Liver (tissue), 9 donors: ENCODE data around the gene FCGR2B. TPM values are rescaled to one million over a fixed set of nuclear protein-coding genes. Genes with fewer than 3 reads are reported as not detected.
"Not testable (repeated sequence)": the region's sequence is repeated elsewhere in the genome, so short reads cannot be mapped to it uniquely, and the experiment has no call there.

Source experiments
- DNase-seq: peaks from one replicate; pipeline ENCODE4 v3.0.0-alpha.2; 2017; ENCODE audit warnings: low spot score
- H3K27ac ChIP-seq, 2 donors: one replicate each; pipeline ENCODE4 v1.7.0; 2013; ENCODE audit warnings: inconsistent platforms in 2 of 2, low read length in 2 of 2, control low read depth in 1 of 2, low read depth in 1 of 2, mild to moderate bottlenecking in 1 of 2
- H3K27me3 ChIP-seq, 4 donors: one replicate each; pipeline versions ENCODE4 v1.6.1 to v1.7.0; 2013; ENCODE audit warnings: low read length in 3 of 4, inconsistent platforms in 1 of 4, mild to moderate bottlenecking in 1 of 4, moderate library complexity in 1 of 4; ENCODE audit not compliant: control insufficient read depth in 4 of 4, insufficient read depth in 4 of 4
- H3K36me3 ChIP-seq, 4 donors: one replicate each; pipeline versions ENCODE4 v1.6.1 to v1.7.0; 2013; ENCODE audit warnings: low read length in 3 of 4, mild to moderate bottlenecking in 3 of 4, low read depth in 1 of 4, moderate library complexity in 1 of 4; ENCODE audit not compliant: control insufficient read depth in 4 of 4, insufficient read depth in 3 of 4
- H3K4me1 ChIP-seq, 4 donors: one replicate each; pipeline versions ENCODE4 v1.6.1 to v1.7.0; 2013; ENCODE audit warnings: low read length in 3 of 4, mild to moderate bottlenecking in 3 of 4, moderate library complexity in 1 of 4; ENCODE audit not compliant: control insufficient read depth in 4 of 4, insufficient read depth in 4 of 4
- H3K4me3 ChIP-seq, 3 donors: one replicate each; pipeline versions ENCODE4 v1.6.1 to v1.7.0; 2013; ENCODE audit warnings: low read length in 3 of 3, control low read depth in 1 of 3, low read depth in 1 of 3, mild to moderate bottlenecking in 1 of 3
- H3K9ac ChIP-seq, 2 donors: one replicate each; pipeline ENCODE4 v1.7.0; 2013; ENCODE audit warnings: low read length in 2 of 2, mild to moderate bottlenecking in 2 of 2, moderate library complexity in 2 of 2, control low read depth in 1 of 2, low read depth in 1 of 2
- H3K9me3 ChIP-seq, 4 donors: one replicate each; pipeline versions ENCODE4 v1.6.1 to v1.7.0; 2013; ENCODE audit warnings: low read length in 3 of 4; ENCODE audit not compliant: control insufficient read depth in 4 of 4
- WGBS: extraction: QIAGEN DNeasy Blood & Tissue Kit; methylation state at CpG from one replicate; pipeline ENCODE4 v1.1.7; 2013; 5-methylcytosine and 5-hydroxymethylcytosine counted together
- polyA plus RNA-seq, 2 donors: library from polyadenylated mRNA; stranded (reverse) in 1 of 2; unstranded in 1 of 2; fragments of 200-250 nt in 1 of 2; fragments of >200 nt in 1 of 2; fragmentation: Nextera tagmentation in 1 of 2; extraction: Ambion mirVana in 1 of 2; gene quantifications; one replicate each; pipeline versions ENCODE4 v1.2.1 to v1.2.3, GENCODE V29; 2013 to 2015
- total RNA-seq, 2 donors: library from RNA; depleted of rRNA; stranded (reverse); fragments of >200 nt; gene quantifications; one replicate each; pipeline ENCODE4 v1.2.3, GENCODE V29; 2014
- donor health status: healthy.
- donor health status: healthy.
- donor health status: healthy.
- donor health status: healthy.
- donor health status: healthy.

The FCGR2B gene
- total RNA-seq (10 to 100 TPM in 1 of 2 donors, 1 to 10 TPM in 1; 7.9 to 31.6 TPM), polyA plus RNA-seq (10 to 100 TPM; 18.5 to 39.5 TPM)

- not testable (repeated sequence) for H3K27ac ChIP-seq, H3K9me3 ChIP-seq, H3K4me1 ChIP-seq, DNase-seq, H3K27me3 ChIP-seq, H3K36me3 ChIP-seq, H3K4me3 ChIP-seq, H3K9ac ChIP-seq
- no CpG with 5 or more reads among the region's 4 CpGs for WGBS
Measured at GRCh38 chr1:161662684-161663339, at the start of gene FCGR2B. Gene FCGR2B, plus strand, starts transcription at chr1:161663143. Its CDS starts 99 bp downstream, at chr1:161663242.

DNA sequence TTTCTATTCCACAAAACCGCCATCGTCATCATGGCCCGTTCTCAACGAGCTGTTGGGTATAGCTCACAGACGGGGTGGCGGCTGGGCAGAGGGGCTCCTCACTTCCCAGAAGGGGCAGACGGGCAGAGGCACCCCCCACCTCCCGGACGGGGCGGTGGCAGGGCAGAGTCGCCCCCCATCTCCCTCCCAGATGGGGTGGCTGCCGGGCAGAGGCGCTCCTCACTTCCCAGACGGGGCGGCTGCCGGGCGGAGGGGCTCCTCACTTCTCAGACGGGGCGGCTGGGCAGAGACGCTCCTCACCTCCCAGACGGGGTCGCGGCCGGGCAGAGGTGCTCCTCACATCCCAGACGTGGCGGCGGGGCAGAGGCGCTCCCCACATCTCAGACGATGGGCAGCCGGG, 46.5 kb upstream of the FCGR2B start:
- not testable (repeated sequence) for H3K27me3 ChIP-seq, DNase-seq, H3K4me3 ChIP-seq, H3K36me3 ChIP-seq, H3K9me3 ChIP-seq, H3K27ac ChIP-seq, H3K4me1 ChIP-seq, H3K9ac ChIP-seq
- WGBS = 93% methylated on average over 29 of the region's 30 CpGs

GRCh38 chr1:161618517-161618916, 44.4 kb upstream of the FCGR2B start:
- DNase-seq, H3K4me1 ChIP-seq, H3K9me3 ChIP-seq, H3K36me3 ChIP-seq, H3K27ac ChIP-seq, H3K27me3 ChIP-seq, H3K9ac ChIP-seq, H3K4me3 ChIP-seq: not testable (repeated sequence)
- WGBS = 85% methylated on average over 4 of the region's 4 CpGs

DNA sequence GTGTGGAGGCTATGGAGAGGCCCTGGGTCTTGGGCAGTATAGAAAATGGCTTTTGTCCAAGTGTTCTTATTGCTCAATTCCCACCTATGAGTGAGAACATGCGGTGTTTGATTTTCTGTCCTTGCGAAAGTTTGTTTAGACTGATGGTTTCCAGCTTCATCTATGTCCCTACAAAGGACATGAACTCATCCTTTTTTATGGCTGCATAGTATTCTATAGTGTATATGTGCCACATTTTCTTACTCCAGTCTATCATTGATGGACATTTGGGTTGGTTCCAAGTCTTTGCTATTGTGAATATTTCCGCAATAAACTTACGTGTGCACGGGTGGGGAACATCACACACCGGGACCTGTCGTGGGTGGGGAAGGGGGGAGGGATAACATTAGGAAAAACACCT, 42.5 kb upstream of the FCGR2B start:
- H3K4me3 ChIP-seq, H3K27me3 ChIP-seq, H3K36me3 ChIP-seq, H3K9ac ChIP-seq, H3K4me1 ChIP-seq, H3K27ac ChIP-seq, H3K9me3 ChIP-seq, DNase-seq: not testable (repeated sequence)
- 79% methylated on average over 7 of the region's 7 CpGs for WGBS

DNA sequence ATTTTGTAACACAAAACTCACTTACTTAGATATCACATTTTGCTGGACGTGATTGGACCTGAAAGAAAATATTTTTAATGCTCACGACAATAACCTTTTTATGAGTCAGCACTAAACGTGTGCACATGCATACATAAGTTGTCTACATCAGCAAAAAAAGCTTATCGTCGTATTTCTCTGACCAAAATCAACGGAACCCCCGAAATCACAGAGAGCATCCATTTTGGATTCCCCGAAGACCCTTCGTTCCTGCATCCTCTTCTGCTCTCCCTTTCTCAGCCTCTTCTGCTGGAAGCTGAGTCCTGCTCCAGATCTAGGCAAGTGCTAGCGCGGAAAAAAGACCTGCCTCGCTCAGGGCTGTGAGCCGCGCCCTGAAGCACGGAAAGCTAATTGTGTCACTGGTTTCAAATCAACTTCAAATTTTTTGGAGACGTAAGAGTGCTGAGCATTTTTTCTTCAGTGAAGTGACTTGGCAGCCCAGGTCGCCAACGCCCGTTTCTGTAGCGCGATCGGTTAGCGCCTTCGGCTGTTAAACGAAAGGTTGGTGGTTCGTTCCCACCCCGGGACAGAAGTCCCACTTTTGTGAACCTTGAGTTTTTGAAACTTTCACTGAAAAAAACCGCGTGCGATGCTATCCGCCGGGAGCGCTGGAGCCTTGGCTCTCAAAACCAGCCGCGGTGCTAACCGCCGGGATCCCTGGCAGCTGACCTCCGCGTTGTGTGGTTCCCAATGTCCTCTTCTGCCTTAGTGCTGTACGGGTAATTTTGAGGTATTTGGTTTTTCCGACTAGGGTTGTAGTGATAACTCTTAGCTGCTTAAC, 41.6 kb upstream of the FCGR2B start:
- H3K27ac ChIP-seq = peak overlapping the region in 1 of 2 donors; percentile 46
- not testable (repeated sequence) for H3K9me3 ChIP-seq, H3K36me3 ChIP-seq, H3K4me3 ChIP-seq, H3K9ac ChIP-seq, H3K27me3 ChIP-seq, H3K4me1 ChIP-seq
- 9% methylated on average over 41 of the region's 41 CpGs for WGBS
- DNase-seq = peak; percentile 85

DNA sequence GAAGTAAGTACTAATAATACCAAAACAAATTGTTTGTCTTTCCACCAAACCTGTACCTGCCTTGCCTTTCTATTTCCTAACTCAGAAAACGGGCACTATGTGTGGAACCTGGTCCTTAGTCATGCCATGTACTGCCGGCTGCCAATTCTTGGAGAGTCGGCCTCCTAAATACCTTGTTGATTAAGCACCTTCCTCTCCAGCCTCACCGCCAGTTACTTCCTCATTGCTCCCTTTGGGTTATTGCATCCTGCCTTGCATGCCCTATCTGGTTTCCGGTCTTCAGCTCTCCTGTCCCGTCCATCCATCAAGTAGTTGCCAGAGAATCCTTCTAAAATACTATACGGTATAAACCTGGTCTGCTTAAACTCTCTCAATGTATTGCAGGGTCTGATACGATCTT, 40.9 kb upstream of the FCGR2B start:
- H3K9ac ChIP-seq, H3K27me3 ChIP-seq, DNase-seq, H3K27ac ChIP-seq, H3K9me3 ChIP-seq, H3K4me3 ChIP-seq, H3K4me1 ChIP-seq, H3K36me3 ChIP-seq: not testable (repeated sequence)
- 59% methylated on average over 8 of the region's 8 CpGs for WGBS

DNA sequence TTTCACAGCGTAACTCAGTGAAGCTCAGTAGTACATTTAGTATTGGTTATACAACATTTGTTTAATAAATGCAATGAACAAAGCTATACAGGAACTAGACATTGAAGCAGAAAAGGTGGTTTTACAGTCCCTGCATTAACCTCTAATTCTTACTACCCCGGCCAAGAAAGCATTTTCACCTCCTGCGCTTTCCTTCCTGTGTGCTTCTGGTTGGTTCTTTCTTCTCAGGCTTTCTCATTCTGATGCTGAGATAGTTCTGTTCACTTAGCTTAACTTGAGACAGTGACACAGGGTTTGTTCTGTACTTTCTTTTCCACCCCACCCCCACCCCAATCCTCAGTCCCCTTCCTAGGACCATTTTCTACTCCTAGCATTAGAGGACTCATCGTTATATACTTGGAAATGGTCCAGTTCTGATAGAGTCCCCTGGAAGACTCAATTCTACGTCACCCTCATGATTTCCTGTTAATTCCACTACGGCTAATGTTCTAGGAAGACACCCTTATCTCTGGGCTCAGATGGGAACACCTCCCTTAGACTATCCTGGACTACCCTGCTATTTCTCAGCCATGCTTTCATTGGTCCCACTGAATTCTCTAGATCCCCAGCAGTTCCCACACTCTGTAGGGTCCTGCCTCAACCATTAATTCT, 39.4 kb upstream of the FCGR2B start:
- H3K4me1 ChIP-seq, H3K9me3 ChIP-seq, H3K27me3 ChIP-seq, H3K9ac ChIP-seq, H3K4me3 ChIP-seq, H3K36me3 ChIP-seq, DNase-seq: not testable (repeated sequence)
- 47% methylated on average over 5 of the region's 6 CpGs for WGBS
- peak overlapping the region in 1 of 2 donors; percentile 3 for H3K27ac ChIP-seq

- not testable (repeated sequence) for DNase-seq, H3K4me3 ChIP-seq, H3K4me1 ChIP-seq, H3K27me3 ChIP-seq, H3K36me3 ChIP-seq, H3K9ac ChIP-seq, H3K9me3 ChIP-seq, H3K27ac ChIP-seq
- WGBS = 79% methylated on average over 1 of the region's 1 CpG
Measured at GRCh38 chr1:161624605-161625004, 38.3 kb upstream of the FCGR2B start.
